ENCODE data around the gene CYP46A1.

CYP46A1 gene

DNA sequence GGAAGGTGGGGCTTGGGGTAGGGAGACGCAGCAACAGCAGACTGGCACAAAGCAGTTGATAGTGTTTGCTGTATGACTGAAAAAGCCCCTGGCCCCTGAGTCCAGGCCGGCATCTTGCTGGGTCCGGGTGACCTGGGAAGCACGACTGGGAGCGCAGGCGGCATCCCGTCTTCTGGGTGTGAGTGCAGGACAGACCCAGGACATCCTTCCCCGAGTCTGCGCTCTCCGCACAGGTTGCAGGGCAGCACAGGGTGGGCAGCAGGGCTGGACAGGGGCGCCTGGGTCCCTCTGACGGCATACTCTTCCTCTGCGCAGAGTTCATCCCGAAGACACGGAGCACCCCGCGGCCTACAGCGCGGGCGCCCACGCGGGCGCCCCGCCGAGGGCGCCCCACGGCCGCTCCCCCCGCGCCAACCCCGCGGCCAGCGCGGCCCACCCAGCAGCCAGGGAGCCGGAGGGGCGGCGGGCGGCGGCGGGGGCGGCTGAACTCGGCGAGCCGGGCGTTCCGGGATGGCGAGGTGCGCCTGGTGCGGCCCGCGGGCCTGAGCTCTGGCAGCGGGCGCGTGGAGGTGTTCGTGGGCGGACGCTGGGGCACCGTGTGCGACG lies 9.2 kb upstream of the CYP46A1 start:
- Histone ChIP-seq H3K36me3 (no peaks in the 10 kb centered on the region), H3K27me3 (no peaks in the 10 kb centered on the region), H3K4me3 (ENCODE audit: low read depth, low read length) (no peak overlapping the region), H3K9me3 (no peaks in the 10 kb centered on the region; the same call in none of the 2 replicates), H3K4me1 (no peaks in the 10 kb centered on the region)
- no peak for DNase-seq
- TF ChIP-seq, protein P1, sequence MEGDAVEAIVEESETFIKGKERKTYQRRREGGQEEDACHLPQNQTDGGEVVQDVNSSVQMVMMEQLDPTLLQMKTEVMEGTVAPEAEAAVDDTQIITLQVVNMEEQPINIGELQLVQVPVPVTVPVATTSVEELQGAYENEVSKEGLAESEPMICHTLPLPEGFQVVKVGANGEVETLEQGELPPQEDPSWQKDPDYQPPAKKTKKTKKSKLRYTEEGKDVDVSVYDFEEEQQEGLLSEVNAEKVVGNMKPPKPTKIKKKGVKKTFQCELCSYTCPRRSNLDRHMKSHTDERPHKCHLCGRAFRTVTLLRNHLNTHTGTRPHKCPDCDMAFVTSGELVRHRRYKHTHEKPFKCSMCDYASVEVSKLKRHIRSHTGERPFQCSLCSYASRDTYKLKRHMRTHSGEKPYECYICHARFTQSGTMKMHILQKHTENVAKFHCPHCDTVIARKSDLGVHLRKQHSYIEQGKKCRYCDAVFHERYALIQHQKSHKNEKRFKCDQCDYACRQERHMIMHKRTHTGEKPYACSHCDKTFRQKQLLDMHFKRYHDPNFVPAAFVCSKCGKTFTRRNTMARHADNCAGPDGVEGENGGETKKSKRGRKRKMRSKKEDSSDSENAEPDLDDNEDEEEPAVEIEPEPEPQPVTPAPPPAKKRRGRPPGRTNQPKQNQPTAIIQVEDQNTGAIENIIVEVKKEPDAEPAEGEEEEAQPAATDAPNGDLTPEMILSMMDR (IDR thresholded peaks at IDR 0.05; ENCODE audit: low read depth, low read length) = no peak

DNA sequence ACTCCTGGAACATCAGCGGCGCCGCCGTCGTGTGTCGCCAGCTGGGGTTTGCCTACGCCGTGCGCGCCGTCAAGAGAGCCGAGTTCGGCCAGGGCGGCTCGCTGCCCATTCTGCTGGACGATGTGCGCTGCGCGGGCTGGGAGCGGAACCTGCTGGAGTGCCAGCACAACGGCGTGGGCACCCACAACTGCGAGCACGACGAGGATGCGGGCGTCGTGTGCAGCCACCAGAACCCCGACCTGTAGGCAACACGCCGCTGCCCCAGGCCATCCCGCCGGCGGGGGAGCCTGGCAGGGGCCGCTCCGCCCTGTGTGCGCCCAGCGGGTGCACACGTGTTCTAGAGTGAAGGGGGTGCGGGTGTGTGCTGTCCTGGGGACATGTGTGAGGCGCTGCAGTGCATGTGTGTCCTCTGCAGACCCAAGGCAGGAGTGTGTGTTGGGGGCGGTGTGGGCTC lies 8.7 kb upstream of the CYP46A1 start:
- no peaks in the 10 kb centered on the region; the same call in none of the 2 replicates for H3K9me3 ChIP-seq
- no peak for DNase-seq
- TF ChIP-seq, protein P1 (IDR thresholded peaks at IDR 0.05; ENCODE audit: low read depth, low read length) = no peak
- no peak overlapping the region for H3K4me3 ChIP-seq (ENCODE audit: low read depth, low read length)
- no peaks in the 10 kb centered on the region for H3K36me3 ChIP-seq
- H3K27me3 ChIP-seq = no peaks in the 10 kb centered on the region
- H3K4me1 ChIP-seq = no peaks in the 10 kb centered on the region

DNA sequence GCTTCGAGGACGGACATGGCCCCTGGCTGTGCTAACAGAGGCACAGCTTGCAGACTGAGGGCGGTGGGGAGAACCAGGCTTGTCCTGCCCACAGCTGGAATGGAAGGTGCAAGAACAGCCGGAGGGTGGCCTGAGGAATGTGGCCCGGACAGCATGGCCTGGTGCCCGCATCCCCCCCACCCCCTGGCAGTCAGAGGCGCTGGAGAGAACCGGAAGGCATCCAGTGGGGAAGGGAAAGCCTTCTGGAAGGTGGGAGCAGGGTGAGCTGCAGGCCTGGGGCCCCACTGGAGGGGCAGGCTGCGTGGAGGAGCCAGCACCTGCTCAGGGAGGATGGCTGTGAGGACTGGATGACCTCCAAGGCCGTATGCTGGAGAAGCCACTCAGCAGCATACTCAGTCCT lies 8.1 kb upstream of the CYP46A1 start:
- TF ChIP-seq, protein P1 (IDR thresholded peaks at IDR 0.05; ENCODE audit: low read depth, low read length) = no peak
- no peaks in the 10 kb centered on the region; the same call in none of the 2 replicates for H3K9me3 ChIP-seq
- DNase-seq = no peak
- H3K4me1 ChIP-seq = no peaks in the 10 kb centered on the region
- H3K27me3 ChIP-seq = no peaks in the 10 kb centered on the region
- no peaks in the 10 kb centered on the region for H3K36me3 ChIP-seq
- H3K4me3 ChIP-seq (ENCODE audit: low read depth, low read length) = no peak overlapping the region

DNA sequence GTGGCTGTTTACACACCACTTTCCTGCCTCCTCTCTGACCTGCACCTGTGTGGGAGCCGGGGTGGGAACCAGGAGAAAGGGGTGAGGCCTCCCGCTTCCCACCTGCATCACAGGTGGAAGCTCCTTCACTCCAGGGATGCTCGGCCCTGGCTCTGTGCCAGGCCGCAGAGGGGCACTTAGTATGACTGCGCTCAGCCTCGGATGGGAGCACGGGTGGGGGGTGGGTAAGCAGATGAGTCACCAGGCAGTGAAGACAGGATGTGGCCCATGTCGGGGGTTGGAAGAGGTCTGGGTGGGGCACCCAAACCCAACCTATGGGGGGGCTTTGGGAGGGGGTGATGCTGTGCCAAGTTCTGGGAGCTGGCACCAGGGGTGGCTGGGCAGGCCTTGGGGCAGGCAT lies 7.4 kb upstream of the CYP46A1 start:
- H3K4me3 ChIP-seq (ENCODE audit: low read depth, low read length) = no peak overlapping the region
- H3K27me3 ChIP-seq = no peaks in the 10 kb centered on the region; the same call in 1 of the 2 replicates
- no peaks in the 10 kb centered on the region for H3K36me3 ChIP-seq
- no peaks in the 10 kb centered on the region for H3K4me1 ChIP-seq
- TF ChIP-seq, protein P1 (IDR thresholded peaks at IDR 0.05; ENCODE audit: low read depth, low read length) = no peak
- no peak for DNase-seq
- H3K9me3 ChIP-seq = no peaks in the 10 kb centered on the region; the same call in none of the 2 replicates

DNA sequence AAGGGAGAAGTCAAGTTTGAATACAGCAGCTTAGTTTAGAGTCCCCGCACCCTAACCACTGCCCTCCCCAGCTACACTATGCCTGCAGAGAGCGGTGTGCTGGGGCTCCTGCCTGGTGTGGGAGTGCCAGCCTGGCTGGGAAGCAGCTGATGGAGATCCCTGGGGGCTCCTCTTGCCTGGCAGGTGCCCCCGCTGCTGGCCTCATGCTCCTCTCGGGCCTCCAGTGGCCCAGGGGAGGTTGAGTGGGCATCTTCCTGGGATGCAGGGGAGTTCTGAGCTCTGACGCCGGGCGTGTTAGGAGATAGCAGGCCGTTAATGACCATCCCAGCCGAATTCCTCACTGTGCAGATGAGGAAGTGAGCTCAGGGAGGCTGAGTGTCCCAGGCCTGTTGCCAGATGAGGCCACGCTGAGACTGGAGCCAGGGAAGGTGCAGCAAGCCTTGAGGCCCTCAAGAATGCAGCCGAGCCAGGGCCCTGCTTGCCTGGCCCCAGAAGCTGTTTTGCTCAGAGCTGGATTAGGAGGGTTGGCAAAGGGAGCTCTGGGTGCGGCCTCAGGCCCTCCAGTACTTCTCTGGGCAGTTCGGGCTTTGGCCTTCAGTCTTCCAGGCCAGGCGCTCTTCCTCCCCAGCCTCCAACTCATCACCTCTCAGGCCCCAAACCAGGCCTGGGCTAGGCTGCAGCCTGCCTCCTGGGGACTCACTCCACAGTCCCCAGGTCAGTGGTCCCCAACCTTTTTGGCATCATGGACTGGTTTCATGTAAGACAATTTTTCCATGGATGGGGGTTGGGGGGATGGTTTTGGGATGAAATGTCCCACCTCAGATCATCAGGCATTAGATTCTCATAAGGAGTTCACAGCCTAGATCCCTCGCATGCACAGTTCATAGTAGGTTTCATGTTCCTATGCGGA lies 6.6 kb upstream of the CYP46A1 start:
- no peak overlapping the region for H3K4me3 ChIP-seq (ENCODE audit: low read depth, low read length)
- TF ChIP-seq, protein P1 (IDR thresholded peaks at IDR 0.05; ENCODE audit: low read depth, low read length) = no peak
- no peak for DNase-seq
- no peaks in the 10 kb centered on the region; the same call in none of the 2 replicates for H3K9me3 ChIP-seq
- H3K36me3 ChIP-seq = no peaks in the 10 kb centered on the region
- H3K27me3 ChIP-seq = no peaks in the 10 kb centered on the region; the same call in 1 of the 2 replicates
- no peaks in the 10 kb centered on the region for H3K4me1 ChIP-seq
